Kidney capillary endothelial cell (primary cell): ENCODE results near the gene UBL3.

Source experiments
- DNase-seq: peaks from one replicate; pipeline ENCODE4 v3.0.0-alpha.2; 2018; ENCODE audit warnings: low spot score

The UBL3 gene

GRCh38 chr13:29856426-29856825 is 6.0 kb upstream of the UBL3 start:
- DNase-seq, result no peak

GRCh38 chr13:29855784-29856183 is 5.4 kb upstream of the UBL3 start:
- no peak for DNase-seq

GRCh38 chr13:29855009-29855408 is 4.6 kb upstream of the UBL3 start:
- DNase-seq, result no peak

- DNase-seq, result no peak
Observed at GRCh38 chr13:29853131-29853530, 2.7 kb upstream of the UBL3 start.

GRCh38 chr13:29852472-29853054 is 2.1 kb upstream of the UBL3 start:
- DNase-seq, result no peak

- peak; percentile 46 for DNase-seq
Observed at GRCh38 chr13:29849731-29850212, 645 bp downstream of the UBL3 start.

GRCh38 chr13:29849071-29849631 is 1.3 kb downstream of the UBL3 start:
- DNase-seq, result peak; percentile 50

- no peak for DNase-seq
Observed at GRCh38 chr13:29847501-29847983, 2.9 kb downstream of the UBL3 start.

- no peak for DNase-seq
Observed at GRCh38 chr13:29846475-29847256, 3.8 kb downstream of the UBL3 start.

- DNase-seq, result no peak
Observed at GRCh38 chr13:29845440-29846056, 4.9 kb downstream of the UBL3 start.

- DNase-seq, result no peak
Observed at GRCh38 chr13:29844441-29844840, 6.0 kb downstream of the UBL3 start.

GRCh38 chr13:29840585-29840984 is 9.8 kb downstream of the UBL3 start:
- DNase-seq, result no peak

- DNase-seq, result no peak
Observed at GRCh38 chr13:29835280-29836061, 14.9 kb downstream of the UBL3 start.

- no peak for DNase-seq
Observed at GRCh38 chr13:29832761-29833298, 17.6 kb downstream of the UBL3 start.

GRCh38 chr13:29830000-29830399 is 20.4 kb downstream of the UBL3 start:
- DNase-seq, result no peak

GRCh38 chr13:29819143-29819542 is 31.3 kb downstream of the UBL3 start:
- no peak for DNase-seq

- DNase-seq, result peak; percentile 52
Observed at GRCh38 chr13:29817604-29818378, 32.6 kb downstream of the UBL3 start.

- no peak for DNase-seq
Observed at GRCh38 chr13:29816715-29817114, 33.7 kb downstream of the UBL3 start.

- no peak for DNase-seq
Observed at GRCh38 chr13:29815336-29815735, 35.1 kb downstream of the UBL3 start.

- no peak for DNase-seq
Observed at GRCh38 chr13:29810898-29811297, 39.5 kb downstream of the UBL3 start.
